ENCODE measurements around the gene COPS6.
A peak's percentile ranks its signal among the peaks of the same experiment; 100 is the strongest.
"Not testable (repeated sequence)": the region's sequence is repeated elsewhere in the genome, so short reads cannot be mapped to it uniquely, and the experiment has no call there.

COPS6 gene

GRCh38 chr7:100124301-100125230, 35.8 kb downstream of the COPS6 start:
- H3K36me3 Mint-ChIP-seq (ENCODE audit: low read depth): peaks cover 43% of the 10 kb centered on the region
- DNase-seq: no peak
- H3K4me1 Mint-ChIP-seq (ENCODE audit: low read depth): peaks cover 40% of the 10 kb centered on the region
- peak overlapping the region; percentile 99 for H3K4me3 Mint-ChIP-seq
- H3K27me3 Mint-ChIP-seq: no peaks in the 10 kb centered on the region
- H3K27ac Mint-ChIP-seq: peak overlapping the region; percentile 100
- no peaks in the 10 kb centered on the region for H3K9me3 Mint-ChIP-seq

GRCh38 chr7:100126239-100126930, 37.6 kb downstream of the COPS6 start:
- Mint-ChIP-seq H3K27ac (peak overlapping the region; percentile 100), H3K9me3 (no peaks in the 10 kb centered on the region), H3K36me3 (ENCODE audit: low read depth) (peaks cover 40% of the 10 kb centered on the region), H3K27me3 (no peaks in the 10 kb centered on the region), H3K4me1 (ENCODE audit: low read depth) (peaks cover 41% of the 10 kb centered on the region), H3K4me3 (peak overlapping the region; percentile 99)
- DNase-seq: no peak

GRCh38 chr7:100126931-100127865, 38.4 kb downstream of the COPS6 start, which contains the start of gene MBLAC1:
TSS of gene MBLAC1 (plus strand) at chr7:100126967. CDS start at chr7:100127396, 429 bp downstream.
- no peaks in the 10 kb centered on the region for H3K27me3 Mint-ChIP-seq
- peak within 1 kb of the TSS; percentile 99 for H3K4me3 Mint-ChIP-seq
- peak; percentile 93 for DNase-seq
- no peaks in the 10 kb centered on the region for H3K9me3 Mint-ChIP-seq
- peaks cover 38% of the 10 kb centered on the region for H3K4me1 Mint-ChIP-seq (ENCODE audit: low read depth)
- H3K27ac Mint-ChIP-seq: peak within 1 kb of the TSS; percentile 100
- peaks cover 37% of the 10 kb centered on the region for H3K36me3 Mint-ChIP-seq (ENCODE audit: low read depth)

GRCh38 chr7:100127866-100128636, 39.3 kb downstream of the COPS6 start:
- Mint-ChIP-seq H3K4me1 (ENCODE audit: low read depth) (peaks cover 40% of the 10 kb centered on the region), H3K36me3 (ENCODE audit: low read depth) (peaks cover 30% of the 10 kb centered on the region), H3K4me3 (peak overlapping the region; percentile 99), H3K9me3 (no peaks in the 10 kb centered on the region), H3K27ac (peak overlapping the region; percentile 82), H3K27me3 (no peaks in the 10 kb centered on the region)
- DNase-seq: peak; percentile 63

- H3K4me3 Mint-ChIP-seq: peak overlapping the region; percentile 99
- no peaks in the 10 kb centered on the region for H3K9me3 Mint-ChIP-seq
- H3K27ac Mint-ChIP-seq: peak overlapping the region; percentile 82
- no peaks in the 10 kb centered on the region for H3K27me3 Mint-ChIP-seq
- H3K36me3 Mint-ChIP-seq (ENCODE audit: low read depth): peaks cover 28% of the 10 kb centered on the region
- DNase-seq: no peak
- peaks cover 40% of the 10 kb centered on the region for H3K4me1 Mint-ChIP-seq (ENCODE audit: low read depth)
These were observed 39.8 kb downstream of the COPS6 start for GRCh38 chr7:100128637-100128963.

- H3K27me3 Mint-ChIP-seq, H3K4me3 Mint-ChIP-seq, H3K9me3 Mint-ChIP-seq, DNase-seq, H3K27ac Mint-ChIP-seq: not testable (repeated sequence)
- Mint-ChIP-seq H3K4me1 (ENCODE audit: low read depth) (peaks cover 28% of the 10 kb centered on the region), H3K36me3 (ENCODE audit: low read depth) (peaks cover 15% of the 10 kb centered on the region)
These were observed 41.4 kb downstream of the COPS6 start for GRCh38 chr7:100130220-100130607.

- peak; percentile 92 for DNase-seq
- Mint-ChIP-seq H3K27ac (no peak overlapping the region), H3K9me3 (no peaks in the 10 kb centered on the region), H3K27me3 (no peaks in the 10 kb centered on the region), H3K4me1 (ENCODE audit: low read depth) (peaks cover 24% of the 10 kb centered on the region), H3K4me3 (peak overlapping the region; percentile 6), H3K36me3 (ENCODE audit: low read depth) (peaks cover 11% of the 10 kb centered on the region)
These were observed 42.1 kb downstream of the COPS6 start for GRCh38 chr7:100130608-100131453.

- Mint-ChIP-seq H3K27ac (no peak overlapping the region), H3K9me3 (no peaks in the 10 kb centered on the region), H3K4me1 (ENCODE audit: low read depth) (peaks cover 21% of the 10 kb centered on the region), H3K36me3 (ENCODE audit: low read depth) (no peaks in the 10 kb centered on the region), H3K4me3 (no peak overlapping the region), H3K27me3 (no peaks in the 10 kb centered on the region)
- DNase-seq: no peak
These were observed 43.4 kb downstream of the COPS6 start for GRCh38 chr7:100132126-100132525.

GRCh38 chr7:100132697-100133151, 44.0 kb downstream of the COPS6 start:
- DNase-seq: peak; percentile 71
- no peaks in the 10 kb centered on the region for H3K27me3 Mint-ChIP-seq
- H3K4me1 Mint-ChIP-seq (ENCODE audit: low read depth): peaks cover 23% of the 10 kb centered on the region
- H3K4me3 Mint-ChIP-seq: no peak overlapping the region
- no peak overlapping the region for H3K27ac Mint-ChIP-seq
- no peaks in the 10 kb centered on the region for H3K36me3 Mint-ChIP-seq (ENCODE audit: low read depth)
- no peaks in the 10 kb centered on the region for H3K9me3 Mint-ChIP-seq

- Mint-ChIP-seq H3K4me3 (no peak overlapping the region), H3K27me3 (no peaks in the 10 kb centered on the region), H3K9me3 (no peaks in the 10 kb centered on the region), H3K4me1 (ENCODE audit: low read depth) (peaks cover 17% of the 10 kb centered on the region), H3K36me3 (ENCODE audit: low read depth) (no peaks in the 10 kb centered on the region), H3K27ac (no peak overlapping the region)
- DNase-seq: no peak
These were observed 49.3 kb downstream of the COPS6 start for GRCh38 chr7:100137851-100138760.

- peaks cover 17% of the 10 kb centered on the region for H3K4me1 Mint-ChIP-seq (ENCODE audit: low read depth)
- no peak overlapping the region for H3K27ac Mint-ChIP-seq
- no peak for DNase-seq
- H3K4me3 Mint-ChIP-seq: no peak overlapping the region
- H3K27me3 Mint-ChIP-seq: no peaks in the 10 kb centered on the region
- H3K9me3 Mint-ChIP-seq: no peaks in the 10 kb centered on the region
- no peaks in the 10 kb centered on the region for H3K36me3 Mint-ChIP-seq (ENCODE audit: low read depth)
These were observed 52.8 kb downstream of the COPS6 start for GRCh38 chr7:100141555-100141949.

All from activated T-cell treated with anti-CD3 and anti-CD28 coated beads, Interleukin-2, amount 50 U/mL, for 24 hours (primary cell).